Measurements from ENCODE around the gene HIRA.
"Not testable (repeated sequence)": the region's sequence is repeated elsewhere in the genome, so short reads cannot be mapped to it uniquely, and the experiment has no call there.

The HIRA gene

DNA sequence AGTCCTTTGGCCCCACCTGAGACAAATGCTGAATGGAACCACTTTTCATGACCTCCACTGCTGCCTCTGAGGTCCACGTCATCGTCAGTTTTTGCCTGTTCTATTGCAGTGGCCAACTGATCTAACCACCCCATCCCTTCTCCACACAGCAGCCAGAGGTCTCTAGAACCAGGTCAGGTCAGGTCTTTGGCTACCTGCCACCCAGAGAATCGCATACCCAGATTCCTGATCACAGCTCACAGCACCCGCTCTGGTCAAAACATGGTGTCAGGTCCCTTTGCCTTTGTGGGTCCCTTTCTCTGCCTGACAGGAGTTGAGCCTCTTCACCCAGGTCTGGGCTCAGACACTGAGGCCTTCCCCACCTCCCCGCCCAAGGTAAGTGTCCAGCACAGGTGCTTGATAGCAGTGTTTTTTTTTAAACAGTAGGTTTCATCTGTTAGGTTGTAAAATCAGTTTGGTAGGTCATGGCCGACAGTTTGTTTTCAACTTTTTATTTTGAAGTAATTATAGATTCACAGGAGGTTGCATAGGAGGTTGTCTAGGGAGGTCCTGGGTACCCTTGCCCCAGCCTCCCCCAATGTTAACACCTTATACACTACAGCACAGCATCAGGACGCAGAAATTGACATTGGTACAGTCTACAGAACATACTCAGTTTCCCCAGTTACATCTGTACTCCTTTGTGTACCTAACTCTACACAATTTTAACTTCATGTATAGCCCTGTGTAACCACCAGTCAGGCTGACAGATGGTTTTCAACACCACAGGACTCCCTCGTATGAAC lies 9.1 kb upstream of the HIRA start:
- no peak for DNase-seq (ENCODE audit: low read depth)

DNA sequence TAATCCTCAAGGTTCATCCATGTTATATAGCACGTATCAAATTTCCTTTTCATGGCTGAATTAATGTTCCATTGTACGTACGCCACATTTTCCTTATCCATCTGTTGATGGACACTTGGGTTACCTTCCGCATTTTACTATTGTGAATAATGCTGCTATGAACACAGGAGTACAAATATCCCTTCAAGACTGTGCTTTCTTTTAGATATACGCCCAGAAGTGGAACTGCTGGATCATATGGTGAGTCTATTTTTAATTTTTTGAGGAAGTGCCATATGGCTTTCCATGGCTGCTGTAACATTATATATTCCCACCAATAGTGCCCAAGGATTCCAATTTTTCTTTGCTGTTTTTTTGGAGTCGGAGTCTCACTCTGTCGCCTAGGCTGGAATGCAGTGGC lies 6.8 kb upstream of the HIRA start:
- DNase-seq (ENCODE audit: low read depth) = no peak

DNA sequence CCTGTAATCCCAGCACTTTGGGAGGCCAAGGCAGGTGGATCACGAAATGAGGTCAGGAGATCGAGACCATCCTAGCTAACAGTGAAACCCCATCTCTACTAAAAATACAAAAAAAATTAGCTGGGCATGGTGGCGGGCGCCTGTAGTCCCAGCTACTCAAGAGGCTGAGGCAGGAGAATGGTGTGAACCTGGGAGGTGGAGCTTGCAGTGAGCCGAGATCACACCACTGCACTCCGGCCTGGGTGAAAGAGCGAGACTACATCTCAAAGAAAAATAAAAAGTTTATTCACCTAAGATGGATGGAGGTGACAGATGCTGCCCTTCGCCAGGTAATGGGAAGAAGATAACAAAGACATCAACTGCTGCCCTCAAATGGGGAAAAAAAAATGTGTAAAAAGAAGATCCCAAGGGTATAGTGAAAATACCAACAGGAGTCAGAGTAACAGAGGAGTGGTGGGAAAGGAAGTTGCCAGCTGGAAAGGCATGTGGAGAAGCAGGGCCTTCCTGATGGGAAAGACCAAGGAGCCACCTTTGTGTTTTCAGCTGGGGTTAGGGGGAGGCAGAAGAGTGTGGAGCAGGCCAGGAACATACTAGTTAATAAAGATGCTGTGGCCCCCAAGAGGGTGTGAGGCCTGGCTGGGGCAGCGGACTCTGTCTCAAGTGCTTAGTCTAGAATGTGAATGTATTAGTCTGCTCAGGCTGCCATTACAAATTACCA lies 5.1 kb upstream of the HIRA start:
- DNase-seq (ENCODE audit: low read depth) = not testable (repeated sequence)

DNA sequence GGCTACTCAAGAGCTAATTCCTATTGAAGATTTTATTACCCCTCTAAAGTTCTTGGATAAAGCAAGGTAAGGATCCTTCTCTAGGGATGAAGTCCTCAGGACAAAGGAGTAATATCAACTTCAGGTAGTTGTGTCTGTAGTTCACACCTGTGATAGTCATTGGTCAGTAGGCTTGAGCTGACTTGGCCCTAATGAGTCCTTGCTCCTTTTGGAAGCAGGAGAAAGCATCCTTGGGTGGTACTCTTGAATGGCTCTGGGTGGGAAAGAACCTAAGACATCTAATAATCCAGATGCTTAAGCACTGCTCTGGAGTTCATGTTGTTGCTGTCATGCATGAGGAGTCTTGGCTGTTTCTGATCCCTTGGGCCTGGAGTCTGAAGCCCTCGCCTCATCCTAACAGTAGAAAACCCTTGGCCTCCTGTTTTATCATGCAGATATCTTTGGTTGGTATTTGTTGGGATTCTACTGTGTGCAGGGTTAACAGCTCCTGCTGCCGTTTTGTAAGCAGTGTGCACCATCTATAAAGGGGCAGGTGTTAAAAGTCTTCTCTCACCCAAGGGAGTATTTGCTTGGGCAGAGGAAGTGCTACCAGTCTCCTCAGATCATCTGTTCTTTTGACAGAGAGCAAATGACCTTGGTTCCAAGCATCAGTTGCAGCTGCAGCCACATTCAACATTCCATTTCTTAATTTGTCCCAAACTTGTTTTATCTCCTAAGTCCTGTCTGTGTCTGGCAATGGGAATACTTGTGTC lies 3.5 kb upstream of the HIRA start:
- DNase-seq (ENCODE audit: low read depth) = no peak

DNA sequence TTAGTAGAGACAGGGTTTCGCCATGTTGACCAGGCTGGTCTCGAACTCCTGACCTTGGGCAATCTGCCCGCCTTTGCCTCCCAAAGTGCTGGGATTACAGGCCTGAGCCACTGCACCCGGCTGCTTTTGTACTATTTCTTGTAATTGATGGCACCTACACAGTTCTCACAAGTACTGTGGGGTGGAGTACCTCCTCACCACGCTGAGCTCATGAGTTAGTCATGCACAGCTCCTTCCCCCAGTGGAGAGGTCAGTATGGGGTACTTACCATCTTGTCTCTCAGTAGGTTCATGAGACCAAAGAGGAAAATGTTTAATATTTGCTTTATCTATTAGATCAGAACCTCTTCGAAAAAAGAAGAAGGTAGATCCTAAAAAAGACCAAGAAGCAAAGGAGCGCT lies 2.9 kb upstream of the HIRA start:
- DNase-seq (ENCODE audit: low read depth) = no peak

DNA sequence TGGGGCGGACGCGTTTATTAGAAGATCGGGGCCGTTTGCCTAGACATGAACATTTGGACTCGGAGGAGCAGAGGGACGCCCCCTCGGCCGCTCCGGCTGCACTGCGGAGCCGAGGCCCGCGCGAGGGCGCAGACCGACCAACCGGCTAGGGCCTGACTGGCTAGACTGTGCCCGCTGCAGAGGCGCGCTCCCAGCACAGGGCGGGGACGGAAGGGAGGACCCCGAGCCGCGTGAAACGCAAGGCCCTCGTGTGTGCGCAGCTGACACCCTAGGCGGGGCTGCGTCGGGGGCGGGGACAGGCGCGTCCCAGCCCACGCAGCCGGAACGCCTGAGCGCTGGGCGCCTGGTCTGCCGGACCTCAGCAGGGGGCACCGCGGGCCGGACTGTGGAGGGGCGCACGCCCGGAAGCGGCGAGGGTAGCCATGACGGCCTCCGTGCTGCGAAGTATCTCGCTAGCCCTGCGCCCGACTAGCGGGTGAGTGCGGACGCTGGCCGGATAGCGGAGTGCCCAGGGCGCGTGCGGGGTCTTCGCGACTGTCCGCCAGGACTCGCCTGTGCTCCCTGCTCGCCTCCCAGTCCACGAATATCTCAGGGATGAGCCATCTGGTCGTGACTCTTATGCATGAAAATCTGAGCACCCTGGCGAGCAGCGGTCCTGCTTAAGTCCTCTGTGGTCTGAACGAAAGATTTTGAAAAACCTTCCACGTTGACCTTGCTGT lies 759 bp upstream of the HIRA start, which contains the start of gene MRPL40:
Gene MRPL40, plus strand, starts transcription at position 413 of the 719 bp plus-strand sequence. Its CDS starts 10 bp downstream, at position 423.
- peak; percentile 91 for DNase-seq (ENCODE audit: low read depth)

DNA sequence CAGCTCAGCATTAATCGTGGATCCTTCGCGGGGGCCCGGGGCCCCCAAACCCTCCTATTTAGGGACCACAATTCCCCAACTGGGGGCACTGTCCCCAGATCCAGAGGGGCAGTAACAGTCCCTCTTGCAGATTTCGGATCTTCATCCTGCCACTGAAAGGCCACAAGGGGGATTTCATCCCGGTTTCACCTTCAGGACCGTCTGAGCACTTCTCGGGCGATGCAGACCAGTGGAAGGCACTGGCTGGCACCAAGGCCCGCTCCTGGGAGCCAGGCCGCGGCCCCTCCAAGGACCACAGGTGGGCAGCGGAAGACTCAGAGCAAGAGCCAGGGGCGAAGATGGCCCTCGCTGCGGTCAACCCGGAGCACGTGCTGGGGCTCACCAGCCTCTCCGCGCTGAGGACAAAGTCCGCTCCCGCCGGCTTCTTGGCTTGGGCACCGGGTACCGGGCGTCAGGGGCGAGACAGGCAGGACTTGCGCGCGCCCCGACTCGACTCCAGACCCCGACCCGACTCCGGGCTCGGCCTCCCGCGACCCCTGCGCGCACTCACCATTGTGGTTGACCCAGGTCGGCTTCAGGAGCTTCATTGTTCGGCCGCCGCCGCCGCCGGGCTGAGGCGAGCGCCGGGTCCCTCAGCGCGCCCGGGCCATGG lies 517 bp downstream of the HIRA start:
- peak; percentile 41 for DNase-seq (ENCODE audit: low read depth)

DNA sequence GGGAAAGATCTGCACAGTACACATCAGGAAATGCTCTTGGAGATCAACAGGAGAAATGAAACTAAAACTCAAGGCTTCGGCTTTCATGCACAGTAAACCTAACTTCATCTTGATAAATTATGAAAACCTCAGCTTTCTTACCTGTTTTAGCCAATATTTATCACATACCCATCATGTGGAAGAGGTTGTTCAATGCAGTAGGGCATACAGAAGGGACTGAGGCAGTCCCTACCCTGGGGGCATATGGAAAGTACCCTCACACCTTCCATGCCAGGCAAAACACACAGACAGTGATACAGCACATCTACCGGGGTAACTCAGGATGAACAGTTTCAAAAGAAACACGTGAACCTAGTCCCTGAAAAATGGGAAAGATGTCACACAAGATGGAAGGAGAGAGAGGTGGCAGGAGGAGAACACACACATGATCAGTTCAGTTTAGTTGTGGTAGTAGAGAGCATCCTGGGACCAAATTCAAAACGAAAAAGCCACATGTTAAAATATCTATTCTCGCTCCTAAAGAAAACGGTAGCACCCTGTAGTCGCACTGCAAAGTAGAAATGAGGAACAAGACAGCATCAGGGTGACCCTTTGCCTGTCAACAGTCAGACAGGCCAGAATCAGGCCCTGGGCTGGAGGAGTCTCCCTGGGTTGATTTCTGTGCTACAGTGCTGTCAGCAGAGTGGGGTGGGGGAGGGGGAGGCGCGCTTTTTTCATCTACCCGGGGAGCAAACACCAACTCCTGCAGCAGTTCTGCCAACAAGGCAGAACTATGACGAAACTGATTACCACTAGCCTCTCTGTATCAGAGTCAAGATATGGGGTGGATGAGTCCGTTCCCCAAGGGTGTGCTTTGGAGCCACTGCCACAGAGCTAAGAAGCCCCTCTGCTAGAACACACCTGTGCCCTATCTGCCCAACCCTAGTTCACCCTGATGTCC lies 1.3 kb downstream of the HIRA start:
- no peak for DNase-seq (ENCODE audit: low read depth)

DNA sequence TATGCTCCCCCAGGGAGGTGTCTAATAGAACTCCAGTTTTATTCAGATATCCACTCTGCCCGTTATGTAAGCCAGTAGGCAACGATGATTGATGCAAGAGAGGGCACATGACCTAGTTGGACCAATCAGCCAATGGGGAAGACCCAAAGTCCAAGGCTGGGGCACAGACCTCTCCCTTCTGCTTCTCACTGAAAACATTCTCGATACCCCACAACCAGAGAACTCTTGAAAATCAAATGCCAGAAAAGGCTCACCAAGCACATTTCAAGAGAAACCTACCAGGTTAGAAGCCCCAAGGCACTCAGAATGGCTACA lies 7.4 kb downstream of the HIRA start:
- DNase-seq (ENCODE audit: low read depth) = no peak

DNA sequence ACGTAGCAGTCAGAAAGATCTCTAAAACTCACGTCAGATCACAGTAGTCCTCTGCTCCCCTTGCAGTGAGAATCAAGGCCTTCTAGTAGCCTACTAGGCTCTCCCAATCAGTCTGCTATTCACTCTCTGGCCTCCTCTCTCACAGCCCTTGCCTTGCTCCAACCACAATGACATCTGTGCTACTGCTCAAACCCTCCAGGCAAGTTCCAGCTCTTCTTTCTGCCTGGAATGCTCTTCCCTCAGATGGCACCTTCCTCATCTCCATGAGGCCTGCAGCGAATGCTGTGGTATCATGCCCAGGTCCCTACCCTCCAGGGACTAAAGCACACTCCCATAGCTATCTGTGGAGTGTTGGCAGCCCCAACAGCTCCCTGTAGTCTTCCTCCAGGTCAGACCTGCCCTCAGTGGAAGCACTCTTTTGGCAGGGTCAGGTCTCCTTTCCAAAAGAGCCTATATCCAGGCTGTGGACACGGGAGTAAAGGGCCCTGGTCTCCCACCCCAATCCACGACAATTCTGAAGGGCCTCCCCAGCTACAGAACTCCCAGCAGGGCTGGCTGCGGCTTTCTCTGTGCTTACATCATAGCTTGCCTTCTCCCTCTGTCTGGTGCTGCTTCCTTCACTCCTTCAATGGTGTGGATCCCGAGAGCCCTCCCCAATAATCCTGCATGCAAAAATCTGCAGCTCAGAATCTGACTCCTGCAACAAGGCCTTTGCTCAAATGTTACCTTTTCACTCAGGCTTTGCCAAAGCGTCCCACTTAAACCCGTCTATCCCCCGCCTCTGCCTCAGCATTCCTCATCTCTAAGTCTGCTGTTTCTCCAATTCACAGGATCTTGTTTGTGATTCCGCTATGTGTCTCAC lies 8.9 kb downstream of the HIRA start:
- no peak for DNase-seq (ENCODE audit: low read depth)

DNA sequence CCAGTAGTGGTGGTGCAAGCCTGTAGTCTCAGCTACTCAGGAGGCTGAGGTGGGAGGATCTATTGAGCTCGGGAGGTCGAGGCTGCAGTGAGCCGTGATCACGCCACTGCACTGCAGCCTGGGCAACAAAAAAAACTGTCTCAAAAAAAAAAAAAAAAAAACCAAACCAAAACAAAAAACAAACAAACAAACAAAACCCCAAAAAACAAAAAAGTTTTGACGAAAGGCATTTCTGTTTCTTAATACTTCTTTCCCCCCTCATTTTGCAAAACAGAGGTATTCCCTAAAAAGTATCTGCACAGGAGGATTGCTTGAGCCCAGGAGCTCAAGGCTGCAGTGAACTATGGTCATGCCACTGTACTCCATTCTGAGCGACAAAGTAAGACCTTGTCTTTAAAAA lies 11.2 kb downstream of the HIRA start:
- no peak for DNase-seq (ENCODE audit: low read depth)

DNA sequence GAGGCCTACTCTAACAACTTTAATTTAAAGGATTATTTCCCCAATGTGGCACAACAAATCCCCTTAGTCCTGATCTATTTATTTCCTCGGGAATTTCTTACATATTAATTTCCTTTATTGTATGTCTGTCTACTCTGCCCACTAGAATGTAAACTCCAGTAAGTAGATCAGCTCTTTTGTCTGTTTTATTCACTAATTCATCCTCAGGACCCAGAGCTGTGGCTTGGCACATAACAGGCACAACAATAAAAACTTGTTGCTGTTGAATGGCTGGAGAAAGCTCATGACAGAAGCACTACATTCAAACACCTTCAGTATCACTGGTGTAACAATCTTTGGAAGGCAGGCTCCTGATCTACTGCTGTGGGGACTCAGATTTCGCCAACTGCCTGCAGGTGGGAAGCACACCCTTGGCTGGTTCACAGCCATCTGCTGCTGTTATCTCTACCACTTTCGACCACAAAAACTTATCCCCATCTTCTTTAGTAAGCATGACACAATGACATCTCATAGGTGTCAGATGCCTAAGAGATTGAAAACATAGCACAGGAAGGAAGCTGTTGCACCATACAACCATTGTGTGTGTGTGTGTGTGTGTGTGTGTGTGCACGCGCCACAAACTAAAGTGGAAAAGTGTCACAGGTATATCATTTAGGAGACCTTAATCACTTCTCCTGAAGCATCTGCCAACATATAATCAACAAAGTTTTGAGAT lies 11.9 kb downstream of the HIRA start:
- DNase-seq (ENCODE audit: low read depth) = no peak

DNA sequence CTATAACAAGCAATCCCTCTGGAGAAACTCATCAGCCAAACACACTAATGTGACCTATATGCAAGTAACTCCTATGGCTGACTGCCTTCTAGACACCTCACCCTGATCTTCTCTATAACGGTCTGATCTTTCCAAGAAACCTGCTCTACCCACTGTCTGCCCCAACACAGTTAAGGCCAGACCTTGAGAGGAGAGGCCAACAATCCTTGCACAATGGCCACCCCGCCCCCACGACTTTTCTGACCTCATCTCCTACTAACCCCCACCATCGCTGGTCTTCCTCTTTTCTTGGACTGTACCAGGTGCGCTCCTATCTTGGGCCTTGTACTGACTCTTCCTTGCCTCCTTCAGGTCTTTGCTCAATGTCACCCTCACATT lies 12.5 kb downstream of the HIRA start:
- DNase-seq (ENCODE audit: low read depth) = no peak

DNA sequence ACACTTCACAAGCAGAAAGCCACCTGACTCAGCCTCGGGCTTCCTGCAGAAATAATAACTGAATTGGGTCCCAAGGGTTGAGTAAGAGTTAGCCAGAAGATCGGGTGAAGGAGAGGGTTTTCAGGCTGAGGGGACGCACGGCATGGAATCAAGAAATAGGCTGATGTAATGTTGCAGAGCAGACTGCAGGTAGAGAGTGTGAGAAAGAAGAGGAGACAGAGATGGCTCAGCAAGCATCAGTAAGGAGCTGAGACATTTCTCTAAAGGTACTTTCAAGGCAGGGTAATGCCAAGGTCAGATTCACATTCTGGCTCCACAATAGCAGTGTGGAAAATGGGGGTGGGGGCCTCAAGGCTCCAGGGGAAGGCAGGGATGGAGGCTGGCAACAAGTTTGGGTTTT lies 18.6 kb downstream of the HIRA start:
- no peak for DNase-seq (ENCODE audit: low read depth)

DNA sequence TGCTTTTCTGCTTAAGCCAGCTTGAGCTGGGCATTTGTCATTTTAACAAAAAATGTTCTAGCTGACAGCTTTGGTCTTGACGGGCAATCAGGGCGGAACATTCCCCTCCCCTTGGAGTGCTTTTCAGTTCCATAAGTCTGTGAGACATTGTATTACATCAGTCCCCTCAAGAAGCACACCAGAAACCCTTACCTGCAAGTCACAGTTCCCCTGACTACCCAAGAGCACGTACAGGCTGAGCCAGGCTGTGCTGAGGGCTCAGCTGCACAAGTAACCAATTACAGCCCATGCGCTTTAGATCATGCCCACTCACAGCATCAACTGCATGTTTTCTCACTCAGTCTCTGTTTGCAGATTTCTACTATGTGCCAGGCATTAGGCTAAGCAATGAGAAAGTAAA lies 19.1 kb downstream of the HIRA start:
- DNase-seq (ENCODE audit: low read depth) = no peak

DNA sequence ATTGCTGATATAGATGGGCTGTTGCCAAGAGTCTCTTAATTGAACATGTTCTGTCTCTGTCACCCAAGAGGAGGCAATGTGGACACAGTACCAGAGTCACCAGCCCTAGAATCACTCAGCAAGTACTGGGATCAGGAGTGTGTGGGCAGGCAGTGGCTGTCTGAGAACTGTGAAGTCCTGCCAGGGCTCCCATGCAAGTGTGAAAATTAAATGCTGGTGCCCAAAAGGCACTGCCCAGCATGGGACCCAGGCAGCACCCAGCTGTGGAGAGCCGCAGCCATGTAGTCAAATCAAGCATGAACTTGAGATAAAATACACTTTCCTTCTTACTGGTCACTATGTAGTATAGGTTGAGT lies 19.9 kb downstream of the HIRA start:
- no peak for DNase-seq (ENCODE audit: low read depth)

DNA sequence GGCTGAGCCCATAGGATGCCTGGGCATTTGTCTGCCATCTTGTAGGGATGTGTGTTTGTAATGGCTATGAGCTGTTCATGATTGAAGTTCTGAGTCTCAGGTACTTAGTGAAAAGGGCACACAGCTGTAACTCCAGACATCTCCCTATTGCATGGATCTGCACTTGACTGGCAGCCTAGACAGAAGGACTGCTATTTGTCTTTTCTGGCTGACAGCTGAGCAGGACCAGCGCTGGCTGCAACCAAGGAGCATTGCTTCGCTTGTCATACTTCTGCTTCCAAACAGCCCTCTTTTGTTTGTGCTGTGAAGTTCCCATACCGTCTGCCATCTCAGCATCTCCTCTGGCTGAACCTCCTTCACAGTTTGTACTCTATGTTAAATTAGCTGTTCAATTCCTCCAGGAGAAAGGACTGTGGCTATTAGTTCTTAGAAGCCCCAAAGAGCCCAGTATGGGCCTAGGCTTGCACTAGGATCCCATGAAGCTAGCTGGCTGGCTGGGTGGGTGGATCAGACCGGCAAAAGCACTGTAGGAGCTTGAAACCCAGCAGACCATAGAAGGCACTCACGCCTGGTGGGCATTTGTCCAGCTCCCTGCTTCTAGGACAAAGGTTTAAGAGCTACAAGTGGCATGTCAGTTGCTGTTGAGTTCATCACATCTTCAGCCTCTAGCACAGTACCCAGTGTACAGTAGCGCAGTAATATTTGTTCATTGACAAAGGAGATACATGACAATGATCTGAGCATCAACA lies 20.4 kb downstream of the HIRA start:
- no peak for DNase-seq (ENCODE audit: low read depth)
